Stimulated activated CD4-positive, alpha-beta T cell treated with anti-CD3 and anti-CD28 coated beads, Interleukin-1b, Interleukin-23, amount 100 ng/mL, for 48 hours (primary cell): ENCODE results near the gene ZNF561.

Experiments
- DNase-seq: peaks from one replicate; pipeline ENCODE4 v3.0.0-alpha.2; 2020

ZNF561 gene

GRCh38 chr19:9570255-9570654 lies 50.8 kb downstream of the ZNF561 start:
- DNase-seq, result no peak

GRCh38 chr19:9566729-9567128 lies 54.3 kb downstream of the ZNF561 start:
- DNase-seq, result no peak

DNA sequence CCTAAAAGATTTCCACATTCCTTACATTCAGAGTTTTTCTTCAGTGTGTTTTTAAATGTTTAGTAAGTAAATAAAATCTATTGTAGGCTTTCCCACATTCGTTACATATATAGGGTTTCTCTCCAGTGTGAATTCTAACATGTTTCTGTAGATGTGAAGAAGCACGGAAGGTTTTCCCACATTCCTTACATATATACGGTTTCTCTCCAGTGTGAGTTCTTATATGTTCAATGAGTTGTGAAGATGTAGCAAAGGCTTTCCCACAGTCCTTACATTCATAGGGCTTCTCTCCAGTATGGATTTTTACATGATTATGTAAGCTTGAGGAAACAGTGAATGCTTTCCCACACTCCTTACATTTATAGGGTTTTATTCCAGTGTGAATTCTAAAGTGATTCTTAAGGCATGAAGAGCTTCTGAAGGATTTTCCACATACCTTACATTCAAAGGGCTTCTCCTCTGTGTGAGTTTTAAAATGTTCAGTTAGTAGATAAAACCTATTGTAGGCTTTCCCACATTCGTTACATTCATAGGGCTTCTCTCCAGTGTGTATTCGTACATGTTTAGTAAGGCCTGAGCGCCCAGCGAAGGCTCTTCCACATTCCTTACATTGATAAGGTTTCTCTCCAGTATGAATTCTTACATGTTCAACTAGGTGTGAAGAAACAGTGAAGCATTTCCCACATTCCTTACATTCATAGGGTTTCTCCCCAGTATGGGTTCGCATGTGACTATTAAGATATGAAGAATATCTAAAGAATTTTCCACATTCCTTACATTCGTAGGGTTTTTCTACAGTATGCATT lies 54.9 kb downstream of the ZNF561 start:
- no peak for DNase-seq
